Stimulated activated CD4-positive, alpha-beta T cell treated with anti-CD3 and anti-CD28 coated beads, TNF-alpha, amount 100 ng/mL, for 48 hours (primary cell): ENCODE results near the gene ADAMTS13.

ENCODE experiments used
- DNase-seq, 3 donors: peaks; one replicate each; pipeline ENCODE4 v3.0.0-alpha.2; 2020; ENCODE audit warnings: low read depth in 3 of 3

ADAMTS13 gene

DNA sequence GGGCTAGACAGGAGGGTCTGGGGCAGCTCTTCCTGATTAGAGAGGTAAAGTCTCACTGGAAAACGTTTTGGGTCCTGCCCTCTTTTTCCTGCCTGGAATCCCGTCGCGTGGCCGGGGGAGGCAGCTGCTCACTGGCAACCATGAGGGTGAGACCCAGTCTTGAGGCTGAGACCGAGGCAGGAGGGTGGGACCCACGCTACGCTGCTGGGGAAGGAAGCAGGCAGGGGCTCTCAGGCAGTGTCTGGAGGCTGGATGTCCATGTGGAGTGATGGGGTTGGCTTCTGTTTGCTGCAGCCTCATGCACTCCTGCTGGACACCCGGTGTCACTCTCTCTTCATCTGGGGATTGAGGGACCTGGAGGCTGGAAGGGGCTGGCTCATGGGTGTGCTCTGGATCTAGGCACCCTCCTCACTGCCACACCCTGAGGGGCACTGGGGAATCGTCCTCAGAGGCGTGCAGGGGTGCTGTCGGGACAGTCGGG, 68.1 kb downstream of the ADAMTS13 start:
- no peak for DNase-seq

- no peak for DNase-seq
These were observed 68.9 kb downstream of the ADAMTS13 start for GRCh38 chr9:133490865-133491655.

- DNase-seq, result no peak
These were observed 69.4 kb downstream of the ADAMTS13 start for GRCh38 chr9:133491656-133491925.

DNA sequence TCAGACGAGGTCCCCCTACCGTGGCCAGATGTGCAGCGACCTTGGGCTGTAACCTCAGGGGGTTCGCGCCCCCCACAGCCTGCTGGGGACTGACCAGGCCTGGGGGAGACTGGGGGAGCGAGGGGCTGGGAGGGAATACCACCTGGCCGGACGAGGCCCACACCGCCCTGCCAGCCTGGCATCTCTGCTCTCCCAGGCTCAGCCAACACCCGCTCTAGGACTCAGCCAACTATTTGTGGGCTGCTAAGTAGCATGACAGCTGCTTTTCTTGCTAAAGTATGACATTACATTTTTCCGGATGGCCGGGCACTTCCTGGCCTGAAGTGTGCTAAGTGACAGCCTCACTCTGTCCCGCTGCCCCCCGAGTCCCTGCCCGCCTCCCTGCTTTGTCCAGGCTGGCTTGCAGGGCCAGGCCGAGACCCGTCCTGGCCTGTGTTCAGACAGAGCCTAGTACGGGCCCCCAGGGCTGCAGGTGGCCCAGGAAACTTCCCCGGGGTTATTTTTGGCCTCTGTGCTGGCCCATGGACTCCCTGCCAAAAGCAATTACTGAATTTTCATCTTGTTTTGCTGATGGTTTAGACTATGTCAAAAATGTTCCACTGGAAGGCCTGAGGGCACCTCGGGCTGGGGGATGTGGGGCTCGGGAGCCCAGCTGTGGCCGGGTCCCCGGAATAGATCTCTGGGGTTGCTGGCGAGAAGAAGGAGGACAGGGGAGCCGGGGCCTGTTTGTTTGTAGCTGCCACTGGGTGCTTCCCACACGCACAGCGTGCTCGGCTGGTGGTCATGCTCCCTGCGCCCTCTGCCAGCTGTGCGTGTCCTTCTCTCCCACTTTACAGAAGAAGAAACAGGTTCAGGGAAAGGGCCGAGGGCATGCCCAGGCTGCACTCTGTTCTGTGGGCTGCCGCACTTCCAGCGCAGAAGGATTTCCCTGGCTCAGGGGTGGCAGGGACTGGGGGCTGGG, 70.2 kb downstream of the ADAMTS13 start:
- no peak for DNase-seq

GRCh38 chr9:133493428-133493827, 71.3 kb downstream of the ADAMTS13 start:
- no peak for DNase-seq

DNA sequence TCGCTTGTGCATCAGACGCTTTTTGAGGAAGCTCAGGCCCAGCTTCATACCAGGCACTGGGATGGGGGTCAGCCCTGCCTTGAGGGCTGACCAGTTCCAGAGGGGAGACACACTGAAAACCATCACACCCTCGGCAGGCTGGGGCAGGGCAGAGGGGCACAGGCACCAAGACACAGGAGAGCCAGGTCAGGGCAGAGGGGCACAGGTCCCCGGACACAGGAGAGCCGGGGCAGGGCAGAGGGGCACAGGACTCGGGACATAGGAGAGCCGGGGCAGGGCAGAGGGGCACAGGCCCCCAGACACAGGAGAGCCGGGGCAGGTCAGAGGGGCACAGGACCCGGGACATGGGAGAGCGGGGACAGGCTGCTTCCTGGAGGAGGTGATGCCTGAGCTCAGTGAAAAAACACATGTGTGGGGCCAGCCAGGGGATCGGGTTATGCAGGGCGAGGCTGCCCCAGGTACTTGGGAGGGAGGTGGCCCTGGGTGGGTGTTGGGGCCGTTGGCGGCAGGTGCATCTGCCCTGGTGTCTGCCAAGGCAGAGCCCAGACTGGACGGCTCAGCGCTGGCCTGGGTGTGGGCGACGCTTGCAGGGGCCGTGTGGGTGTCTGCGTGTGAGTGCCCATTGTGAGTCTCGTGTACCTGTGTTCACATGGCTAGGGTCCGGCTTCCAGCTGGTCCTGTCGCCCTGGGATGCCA, 71.8 kb downstream of the ADAMTS13 start:
- DNase-seq, result no peak

DNA sequence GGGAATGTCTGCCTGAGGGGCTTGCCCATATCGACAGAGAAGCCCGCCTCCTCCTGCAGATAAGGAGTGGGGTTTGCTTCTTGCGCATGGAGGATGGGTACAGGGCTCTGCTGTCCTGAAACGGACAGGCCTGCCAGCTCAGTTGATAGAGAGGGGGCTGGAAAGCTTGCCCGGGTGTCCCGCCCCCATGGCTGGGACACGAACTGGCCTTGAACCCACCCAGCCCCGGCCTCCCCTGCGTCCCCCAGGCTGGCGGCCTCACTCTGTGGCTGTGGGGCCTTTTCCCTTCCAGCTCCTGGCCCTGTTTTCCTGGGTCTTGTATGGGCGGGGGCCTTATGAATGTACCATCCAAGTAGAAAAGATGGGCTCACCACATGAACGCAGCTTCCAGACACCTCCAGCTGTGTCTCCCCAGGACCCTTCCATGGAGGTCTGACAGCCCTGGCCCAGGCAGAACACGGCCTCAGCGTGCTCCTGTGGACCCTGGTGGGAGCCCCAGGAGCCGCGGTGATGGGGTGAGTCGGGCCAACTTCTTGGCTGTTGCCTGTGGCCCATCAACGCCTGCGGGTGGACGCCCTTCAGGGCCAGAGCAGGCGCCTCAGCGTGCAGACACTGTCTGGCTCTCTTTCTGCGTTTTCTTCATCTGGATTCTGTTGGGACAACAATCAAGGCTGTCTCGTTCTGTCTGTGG, 72.6 kb downstream of the ADAMTS13 start:
- no peak for DNase-seq

DNA sequence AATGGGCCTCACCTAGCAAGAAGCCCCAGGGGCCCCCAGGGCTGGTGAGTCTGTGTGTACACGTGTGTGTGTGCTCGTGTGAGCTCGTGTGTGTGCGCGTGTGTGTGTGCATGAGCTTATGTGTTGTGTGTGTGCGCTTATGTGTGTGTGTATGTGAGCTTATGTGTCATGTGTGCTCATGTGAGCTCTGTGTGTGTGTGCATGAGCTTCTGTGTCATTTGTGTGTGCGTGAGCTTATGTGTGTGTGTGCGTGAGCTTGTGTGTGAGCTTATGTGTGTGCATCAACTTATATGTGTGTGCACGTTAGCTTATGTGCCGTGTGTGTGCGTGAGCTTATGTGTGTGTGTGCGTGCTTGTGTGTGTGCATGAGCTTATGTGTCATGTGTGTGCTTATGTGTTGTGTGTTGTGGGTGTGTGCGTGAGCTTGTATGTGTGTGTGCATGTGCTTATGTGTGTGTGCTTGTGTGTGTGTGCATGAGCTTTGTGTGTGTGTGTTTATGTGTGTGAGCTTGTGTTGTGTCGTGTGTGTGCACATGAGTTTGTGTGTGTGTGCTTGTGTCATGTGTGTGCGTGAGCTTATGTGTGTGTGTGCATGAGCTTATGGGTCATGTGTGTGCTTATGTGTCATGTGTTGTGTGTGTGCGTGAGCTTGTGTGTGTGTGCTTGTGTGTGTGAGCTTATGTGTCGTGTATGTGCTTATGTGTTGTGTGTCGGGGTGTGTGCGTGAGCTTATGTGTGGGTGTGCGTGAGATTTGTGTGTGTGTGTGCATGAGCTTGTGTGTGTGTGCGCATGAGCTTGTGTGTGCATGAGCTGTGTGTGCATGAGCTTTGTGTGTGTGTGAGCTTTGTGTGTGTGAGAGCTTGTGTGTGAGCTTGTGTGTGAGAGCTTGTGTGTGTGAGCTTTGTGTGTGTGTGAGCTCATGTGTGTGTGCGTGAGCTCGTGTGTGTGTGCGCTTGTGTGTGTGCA, 73.4 kb downstream of the ADAMTS13 start:
- no peak for DNase-seq

DNA sequence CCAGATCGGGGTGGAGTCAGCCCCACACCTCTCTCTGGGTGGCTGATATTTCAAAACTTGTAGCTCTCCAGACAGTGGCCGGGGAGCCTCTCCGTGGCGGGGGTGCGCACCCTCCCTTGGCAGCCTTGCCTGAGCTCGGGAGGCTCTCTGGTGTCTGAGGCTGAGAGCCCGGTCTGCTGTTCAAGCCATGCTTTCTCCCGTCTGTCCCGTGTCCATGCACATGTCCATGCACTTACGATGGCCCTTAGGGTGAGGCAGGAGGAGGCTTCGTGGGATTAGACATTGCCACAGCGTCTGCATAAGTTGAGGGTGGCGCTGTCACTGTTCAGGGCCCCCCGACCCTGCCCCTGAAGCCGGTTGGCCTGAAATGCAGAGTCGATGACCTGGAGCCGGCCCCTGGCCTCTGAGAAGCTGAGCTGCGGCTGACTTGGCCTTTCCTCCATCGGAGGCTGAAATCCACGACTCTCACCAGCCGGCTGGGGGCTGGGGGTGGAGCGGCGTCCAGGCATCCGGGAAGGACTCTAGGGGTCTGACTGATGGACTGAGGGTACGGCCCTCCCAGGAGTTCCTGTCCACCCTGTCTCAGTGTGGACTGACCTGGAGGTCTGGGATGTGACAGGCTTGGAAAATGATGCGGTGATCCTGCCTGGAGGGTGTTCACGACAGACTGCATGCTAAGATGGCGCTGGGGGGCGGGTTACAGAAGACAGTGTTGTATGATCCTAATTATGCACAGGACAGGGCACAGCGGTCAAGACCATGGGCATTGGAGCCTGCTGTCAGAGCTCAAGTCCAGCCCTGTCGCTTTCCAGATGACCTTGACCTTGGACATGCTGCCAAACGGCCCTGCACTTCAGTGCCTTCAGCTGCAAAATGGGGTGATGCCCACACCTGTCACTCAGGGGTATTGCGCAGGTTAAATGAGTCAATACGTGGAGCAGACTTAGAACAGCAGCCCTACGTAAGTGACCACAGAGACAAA, 75.0 kb downstream of the ADAMTS13 start:
- no peak for DNase-seq

DNA sequence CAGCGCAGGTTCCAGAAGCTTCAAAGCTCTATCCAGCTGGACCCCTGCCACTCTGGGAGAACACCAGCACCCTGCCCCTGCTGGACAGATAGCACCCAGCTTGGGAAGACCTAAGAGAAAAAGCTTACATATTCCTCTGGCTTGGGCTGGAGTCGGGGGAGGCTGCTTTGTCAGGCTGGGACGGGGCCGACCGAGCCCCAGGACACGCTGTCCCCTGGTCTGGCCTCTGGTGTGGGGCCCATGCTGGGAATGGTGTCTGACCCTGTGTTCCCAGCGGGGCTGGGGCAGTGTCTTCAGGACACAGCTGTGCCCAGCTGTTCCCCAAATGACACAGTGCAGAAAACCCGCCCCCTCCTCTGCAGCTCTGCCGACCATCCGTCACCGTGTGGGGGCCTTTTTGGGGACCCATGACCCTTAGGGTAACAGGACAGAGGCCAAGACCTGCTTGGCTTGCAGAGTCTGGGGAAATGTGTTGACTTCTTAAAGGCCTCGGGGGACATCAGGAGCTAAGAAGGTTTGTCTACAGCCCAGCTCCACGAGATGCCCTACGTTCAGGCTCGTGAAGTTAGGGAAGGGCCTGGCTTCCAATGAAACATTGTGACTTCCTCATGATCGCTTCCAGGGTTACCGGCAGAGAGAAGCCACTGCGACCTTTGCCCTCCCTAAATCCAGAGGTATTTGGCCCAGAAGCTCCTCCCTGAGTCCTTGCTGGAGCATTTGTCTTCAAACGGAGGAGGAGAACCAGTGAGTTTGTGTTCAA, 77.1 kb downstream of the ADAMTS13 start:
- no peak for DNase-seq

DNA sequence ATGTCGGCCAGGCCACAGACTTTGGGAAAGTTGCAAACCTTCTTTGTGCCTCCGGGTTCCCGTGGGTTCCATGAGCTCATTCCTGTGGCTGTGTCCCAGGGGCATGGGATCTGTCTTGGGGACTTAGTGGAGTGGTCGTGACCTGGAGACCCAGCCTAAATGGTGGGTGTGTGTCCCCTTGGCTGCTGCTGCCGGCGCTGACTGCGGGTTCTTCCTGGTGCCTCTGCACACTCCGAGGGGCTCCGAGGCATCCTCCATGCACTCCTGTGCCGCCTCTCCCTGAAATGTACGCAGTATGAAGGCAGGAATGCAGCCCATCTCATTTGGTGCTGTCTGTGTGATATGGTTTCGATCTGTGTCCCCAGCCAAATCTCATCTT, 77.7 kb downstream of the ADAMTS13 start:
- DNase-seq, result no peak

DNA sequence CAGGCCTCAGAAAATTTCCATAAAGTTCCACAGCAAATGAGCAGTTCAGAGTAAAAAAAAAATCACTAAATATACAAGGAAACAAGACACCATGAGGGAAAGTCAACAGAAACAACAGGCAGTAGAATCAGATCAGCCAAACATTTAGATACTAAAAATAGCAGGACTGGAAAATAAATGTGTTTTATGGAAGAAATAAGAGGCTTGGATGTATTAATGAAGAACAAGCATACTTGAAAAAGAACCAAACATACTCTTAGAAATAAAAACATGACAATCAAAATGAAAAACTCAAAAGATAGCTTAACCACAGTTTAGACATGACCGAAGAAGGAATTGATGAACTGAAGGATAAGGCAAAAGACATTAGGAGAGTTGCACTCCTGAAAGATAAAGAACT, 79.9 kb downstream of the ADAMTS13 start:
- DNase-seq, result no peak

- no peak for DNase-seq
These were observed 83.1 kb downstream of the ADAMTS13 start for GRCh38 chr9:133505186-133505830.

- no peak for DNase-seq
These were observed 83.9 kb downstream of the ADAMTS13 start for GRCh38 chr9:133505901-133506652.

DNA sequence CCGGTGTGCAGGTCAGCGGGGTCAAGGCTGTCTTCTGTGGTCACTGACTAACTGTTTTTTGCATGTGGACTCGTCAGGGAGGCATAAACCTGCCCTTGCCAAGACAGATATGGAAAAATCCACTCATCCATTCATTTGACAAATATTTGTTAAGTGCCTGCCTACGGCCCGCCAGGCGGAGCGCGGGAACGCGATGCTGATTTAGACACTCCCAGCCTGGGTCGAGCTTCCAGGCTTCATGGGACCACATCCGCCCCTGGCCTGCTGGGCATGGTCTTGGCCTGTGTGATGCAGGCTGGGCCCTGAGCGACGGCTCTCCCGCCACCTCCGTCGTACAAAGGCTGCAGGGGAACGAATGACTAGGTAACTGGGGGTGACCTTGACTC, 84.5 kb downstream of the ADAMTS13 start:
- no peak for DNase-seq

DNA sequence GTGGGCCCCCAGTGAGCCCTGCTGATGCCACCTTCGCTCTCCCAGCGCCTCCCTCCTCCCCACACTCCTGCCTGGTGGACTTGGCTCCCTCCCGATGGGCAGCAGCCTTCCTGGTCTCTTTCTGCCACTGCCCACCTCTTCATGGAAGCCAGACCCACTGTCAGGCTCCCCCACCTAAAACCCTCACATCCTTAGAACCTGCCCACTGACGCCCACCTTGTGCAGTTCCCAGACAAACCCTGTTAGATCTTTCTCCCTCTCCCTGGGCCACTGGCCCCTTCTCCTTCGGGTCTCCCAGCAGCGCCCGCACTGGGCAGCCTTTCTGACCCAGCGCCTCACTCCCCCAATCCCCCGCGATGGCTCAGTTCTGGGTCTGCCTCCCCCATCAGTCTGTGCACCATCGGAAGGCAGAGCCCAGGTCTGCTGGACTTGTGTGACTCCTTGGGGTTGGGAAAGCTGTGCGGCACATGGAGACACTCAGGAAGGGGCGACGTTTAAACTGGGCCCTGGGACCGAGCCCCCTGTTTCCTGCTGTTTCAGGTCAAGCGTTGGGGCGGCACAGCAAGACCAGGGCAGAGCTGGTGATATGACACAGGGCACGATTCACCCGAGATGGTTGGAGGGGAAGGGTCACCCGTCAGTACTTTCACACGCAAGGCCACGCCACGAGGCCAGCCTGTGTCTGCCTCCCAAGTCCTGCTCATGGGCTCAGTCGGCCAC, 85.2 kb downstream of the ADAMTS13 start:
- DNase-seq, result no peak

DNA sequence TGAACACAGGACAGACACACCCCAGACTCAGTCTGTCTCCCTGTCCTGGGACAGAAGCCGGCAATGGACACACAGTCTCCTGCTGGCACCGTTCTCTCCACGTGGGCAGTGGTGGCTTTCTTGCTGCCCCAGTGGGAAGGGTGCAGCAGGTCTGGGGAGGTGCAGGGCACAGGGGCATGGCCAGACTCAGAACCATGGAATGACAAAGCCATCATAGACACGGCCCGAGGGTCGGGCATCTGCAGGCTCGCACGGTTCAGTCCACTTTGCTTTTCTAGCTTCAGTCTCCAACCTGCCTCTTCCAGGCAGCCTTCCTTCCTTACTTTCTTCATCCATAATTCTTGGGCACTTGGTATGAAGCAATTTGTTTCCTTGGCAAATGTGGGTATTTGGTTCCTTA, 85.9 kb downstream of the ADAMTS13 start:
- DNase-seq, result no peak
